HG03097 (cell line): ENCODE data around the gene CD81.
A peak's percentile ranks its signal among the peaks of the same experiment; 100 is the strongest.
"Not testable (repeated sequence)": the region's sequence is repeated elsewhere in the genome, so short reads cannot be mapped to it uniquely, and the experiment has no call there.

Source experiments
- ATAC-seq: cut with Tn5 transposase; IDR thresholded peaks from one replicate; pipeline ENCODE4 v1.9.1; 2021; ENCODE audit not compliant: unreplicated experiment, low FRiP score

Gene CD81, protein sequence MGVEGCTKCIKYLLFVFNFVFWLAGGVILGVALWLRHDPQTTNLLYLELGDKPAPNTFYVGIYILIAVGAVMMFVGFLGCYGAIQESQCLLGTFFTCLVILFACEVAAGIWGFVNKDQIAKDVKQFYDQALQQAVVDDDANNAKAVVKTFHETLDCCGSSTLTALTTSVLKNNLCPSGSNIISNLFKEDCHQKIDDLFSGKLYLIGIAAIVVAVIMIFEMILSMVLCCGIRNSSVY

DNA sequence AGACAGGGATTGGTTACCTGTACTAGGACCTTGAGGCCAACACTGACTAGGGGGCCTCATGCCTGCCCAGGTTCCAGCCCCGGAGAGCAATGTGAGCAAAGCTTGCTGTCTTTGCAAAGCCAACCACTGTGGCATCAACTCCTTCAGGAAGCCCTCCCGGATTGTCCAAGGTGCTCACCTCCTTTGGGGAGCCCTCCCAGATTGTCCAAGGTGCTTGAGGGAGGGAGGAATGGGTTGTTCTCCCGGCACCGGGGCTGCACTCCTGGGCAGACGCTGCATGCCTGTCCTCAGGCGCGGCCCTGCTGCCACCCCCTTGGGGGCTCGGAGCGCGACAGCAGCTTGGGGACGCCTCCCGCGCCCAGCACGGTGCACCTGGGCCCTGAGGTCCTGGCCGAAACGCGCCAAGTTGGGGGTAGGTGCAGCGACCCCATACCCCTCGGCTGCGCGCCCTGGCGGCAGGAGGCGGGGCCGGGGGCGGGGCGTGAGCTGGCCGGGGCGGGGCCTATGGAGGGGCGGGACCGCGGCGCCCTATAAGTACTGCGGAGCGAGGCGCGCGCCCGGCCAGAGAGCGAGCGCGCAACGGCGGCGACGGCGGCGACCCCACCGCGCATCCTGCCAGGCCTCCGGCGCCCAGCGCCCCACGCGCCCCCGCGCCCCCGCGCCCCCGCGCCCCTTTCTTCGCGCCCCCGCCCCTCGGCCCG, at the start of gene CD81:
TSS of gene CD81 (plus strand) at position 560 of the 701 bp plus-strand sequence. CDS start 240 bp downstream, outside the sequence.
- ATAC-seq, result peak; percentile 41

DNA sequence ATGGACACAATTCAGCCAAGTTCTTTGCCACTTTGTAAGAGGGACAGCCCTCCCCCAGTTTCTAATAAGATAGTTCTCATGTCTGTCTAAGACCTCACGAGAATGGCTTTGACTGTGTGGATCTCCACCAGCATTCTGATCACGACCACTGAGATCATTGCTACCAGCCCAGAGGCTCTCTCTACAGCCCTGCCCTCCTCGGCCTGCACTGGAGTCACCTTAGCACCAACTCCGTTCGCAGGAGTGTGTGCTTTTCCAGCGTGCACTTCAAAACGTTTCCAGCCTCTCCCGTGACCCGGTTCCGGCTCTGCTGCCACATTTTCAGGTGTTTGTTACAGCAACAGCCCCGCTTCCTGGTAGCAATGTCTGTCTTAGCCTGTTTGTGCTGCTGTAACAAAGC, 49.1 kb upstream of the CD81 start:
- ATAC-seq, result no peak

DNA sequence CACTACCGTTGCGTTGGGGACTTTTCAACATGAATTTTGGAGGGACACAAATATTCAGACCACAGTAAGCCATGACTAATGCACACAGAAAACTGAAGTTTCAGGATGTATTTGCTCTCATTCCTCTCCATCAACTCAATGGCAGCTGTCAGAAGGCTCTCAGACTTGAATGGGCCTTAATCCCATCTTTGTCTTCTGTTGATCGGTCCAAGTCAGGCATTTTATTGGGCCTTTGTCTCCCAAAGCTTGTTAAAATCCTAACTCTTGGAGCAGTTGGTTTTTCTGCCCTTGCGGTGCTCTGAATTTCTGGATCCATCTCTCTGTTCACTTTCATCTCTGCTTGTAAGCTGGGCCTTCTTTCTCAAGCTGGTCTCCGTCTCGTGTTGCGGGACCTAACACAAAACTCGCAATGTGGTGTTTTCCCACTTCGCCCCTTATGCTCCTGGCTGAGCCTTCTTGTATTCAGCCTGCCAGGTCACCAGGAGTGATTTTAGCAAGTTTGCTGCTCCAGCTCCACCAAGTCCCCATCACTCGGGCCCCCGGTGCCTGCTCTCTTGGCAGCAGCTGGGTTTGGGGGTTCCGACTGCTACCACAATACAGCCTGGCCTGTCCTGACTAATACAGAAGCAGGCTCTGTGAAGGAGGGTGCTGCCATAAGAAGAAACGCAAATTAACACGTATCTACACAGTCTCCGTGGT, 48.3 kb upstream of the CD81 start:
- ATAC-seq, result no peak

DNA sequence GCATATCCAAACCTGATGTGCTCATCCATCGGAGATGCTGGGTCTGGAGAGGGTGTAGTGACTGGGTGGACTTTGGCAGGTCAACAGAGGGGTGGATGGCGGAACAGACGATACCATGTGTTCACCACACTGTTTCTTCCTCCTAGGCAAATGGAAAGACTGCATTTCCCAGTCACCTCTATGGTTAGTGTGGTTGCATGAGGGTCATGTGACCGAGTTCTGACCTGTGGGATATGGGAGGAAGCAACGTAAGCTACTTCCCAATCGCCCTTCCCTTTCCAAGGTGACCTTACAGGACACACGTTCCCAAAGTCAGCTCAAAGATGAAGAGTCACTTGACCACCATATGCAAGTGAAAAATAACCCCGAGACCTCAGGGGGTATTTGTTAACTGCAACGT, 47.6 kb upstream of the CD81 start:
- no peak for ATAC-seq

DNA sequence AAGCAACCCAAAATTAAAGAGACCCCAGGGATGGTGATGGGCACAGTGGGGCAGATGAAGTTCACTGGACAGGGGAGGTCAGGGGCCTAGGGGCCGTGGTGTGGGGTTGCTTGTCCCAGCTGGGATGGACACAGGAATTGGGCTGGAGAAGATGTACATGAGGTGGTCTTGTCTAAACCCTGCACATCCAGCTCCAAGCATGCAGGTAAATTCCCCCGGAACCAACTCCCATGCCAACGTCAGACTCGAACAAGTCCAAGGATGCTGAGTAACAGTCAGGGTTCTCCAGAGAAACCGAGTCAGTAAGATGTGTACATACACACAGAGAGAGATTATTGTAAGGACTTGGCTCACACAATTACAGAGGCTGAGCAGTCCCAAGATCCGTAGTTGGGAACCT, 46.4 kb upstream of the CD81 start:
- ATAC-seq, result no peak

DNA sequence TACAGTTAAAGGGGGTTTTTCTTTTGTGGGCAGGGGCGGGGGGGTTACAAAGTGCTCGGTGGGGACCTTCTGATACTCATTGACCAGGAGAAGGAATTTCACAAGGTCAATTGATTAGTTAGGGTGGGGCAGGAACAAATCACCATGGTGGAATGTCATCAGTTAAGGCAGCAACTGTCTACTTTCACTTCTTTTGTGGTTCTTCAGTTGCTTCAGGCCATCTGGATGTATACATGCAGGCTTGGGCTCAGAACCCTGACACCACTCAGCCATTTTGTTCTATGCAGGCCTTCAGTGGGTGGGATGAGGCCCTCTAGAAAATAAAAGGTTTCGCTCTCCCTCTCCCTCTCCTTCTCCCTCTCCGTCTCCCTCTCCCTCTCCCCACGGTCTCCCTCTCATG, 45.7 kb upstream of the CD81 start:
- no peak for ATAC-seq

- not testable (repeated sequence) for ATAC-seq
Observed at GRCh38 chr11:2332569-2332968, 44.5 kb upstream of the CD81 start.

DNA sequence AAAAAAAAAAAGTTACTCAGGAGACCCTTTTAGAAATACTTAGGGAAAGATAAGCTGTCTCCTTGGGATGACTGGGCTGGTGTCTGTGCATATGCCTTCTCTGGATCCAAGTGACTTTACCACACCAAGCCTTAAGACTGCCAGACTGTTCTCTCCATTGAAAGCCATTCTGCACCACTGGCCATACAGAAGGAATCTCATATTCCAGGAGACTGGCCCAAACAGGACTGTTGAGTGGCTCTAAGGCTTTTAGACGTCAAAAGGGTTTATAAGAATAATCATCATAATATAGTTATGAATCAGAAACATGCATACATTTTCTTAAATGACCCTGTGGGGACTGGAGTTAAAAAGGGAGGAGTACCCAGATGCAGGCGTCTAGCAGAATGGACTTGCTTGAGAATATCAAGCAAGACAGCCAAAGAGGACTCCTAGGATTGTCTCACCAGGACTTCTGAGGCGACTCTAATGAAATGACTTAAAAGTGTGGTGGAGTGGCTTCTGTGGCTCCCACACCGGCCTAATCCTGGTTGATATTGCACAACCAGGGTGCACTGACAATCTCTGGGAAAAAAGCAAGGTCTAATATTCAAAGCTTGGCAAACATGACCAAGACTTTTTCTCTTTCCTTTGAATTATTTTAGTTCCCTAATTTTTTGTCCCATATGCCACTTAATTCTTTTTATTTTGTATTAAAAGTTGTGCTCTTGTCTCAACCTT, 43.5 kb upstream of the CD81 start:
- not testable (repeated sequence) for ATAC-seq

DNA sequence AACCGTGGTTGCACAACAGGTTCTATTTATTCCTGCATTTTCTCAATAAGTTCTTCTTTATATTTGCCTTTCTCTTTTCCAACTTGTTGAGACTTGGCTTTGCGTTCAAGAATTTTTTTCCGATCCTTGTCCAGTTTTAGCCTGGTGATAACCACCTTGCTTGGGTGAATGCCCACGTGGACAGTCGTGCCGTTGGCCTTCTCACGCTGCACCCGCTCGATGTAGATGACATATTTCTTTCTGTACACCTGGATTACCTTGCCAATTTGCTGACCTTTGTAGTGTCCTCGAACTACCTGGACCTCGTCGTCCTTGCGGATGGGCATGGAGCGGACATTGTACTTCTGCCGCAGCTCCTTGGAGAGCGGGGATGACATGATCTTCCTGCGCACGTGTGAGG, 41.8 kb upstream of the CD81 start:
- not testable (repeated sequence) for ATAC-seq

- ATAC-seq, result not testable (repeated sequence)
Observed at GRCh38 chr11:2338760-2339159, 38.4 kb upstream of the CD81 start.

DNA sequence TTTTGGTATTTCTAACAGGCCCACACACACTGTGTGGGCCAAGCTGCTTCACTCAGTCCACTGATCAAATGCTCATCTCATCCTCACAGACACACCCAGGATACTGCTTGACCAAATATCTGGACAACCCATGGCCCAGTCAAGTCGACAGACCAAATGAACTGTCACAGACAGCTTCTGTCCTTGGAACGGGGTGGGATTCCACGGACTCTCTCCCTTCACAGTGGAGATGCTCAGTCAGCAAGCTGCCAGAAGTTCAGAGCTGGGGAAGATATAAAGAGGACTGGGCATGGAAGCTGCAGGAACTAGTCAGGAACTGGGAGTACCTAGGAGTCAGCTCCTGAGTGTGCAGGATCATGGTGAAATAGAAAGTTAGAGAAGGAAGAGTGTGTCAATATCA, 34.6 kb upstream of the CD81 start:
- ATAC-seq, result no peak

- no peak for ATAC-seq
Observed at GRCh38 chr11:2342981-2343380, 34.1 kb upstream of the CD81 start.

DNA sequence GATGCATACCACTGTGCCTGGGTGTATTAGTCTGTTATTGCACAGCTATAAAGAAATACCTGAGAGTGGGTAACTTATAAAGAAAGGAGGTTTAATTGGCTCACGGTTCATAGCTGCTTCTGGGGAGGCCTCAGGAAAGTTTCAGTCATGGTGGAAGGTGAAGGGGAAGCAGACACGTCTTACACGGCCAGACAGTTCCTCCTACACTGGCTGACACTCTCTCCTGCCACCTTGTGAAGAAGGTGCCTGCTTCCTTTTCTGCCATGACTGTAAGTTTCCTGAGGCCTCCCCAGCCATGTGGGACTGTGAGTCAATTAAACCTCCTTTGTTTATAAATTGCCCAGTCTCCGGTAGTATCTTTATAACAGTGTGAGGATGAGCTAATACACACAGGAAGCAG, 33.6 kb upstream of the CD81 start:
- no peak for ATAC-seq

DNA sequence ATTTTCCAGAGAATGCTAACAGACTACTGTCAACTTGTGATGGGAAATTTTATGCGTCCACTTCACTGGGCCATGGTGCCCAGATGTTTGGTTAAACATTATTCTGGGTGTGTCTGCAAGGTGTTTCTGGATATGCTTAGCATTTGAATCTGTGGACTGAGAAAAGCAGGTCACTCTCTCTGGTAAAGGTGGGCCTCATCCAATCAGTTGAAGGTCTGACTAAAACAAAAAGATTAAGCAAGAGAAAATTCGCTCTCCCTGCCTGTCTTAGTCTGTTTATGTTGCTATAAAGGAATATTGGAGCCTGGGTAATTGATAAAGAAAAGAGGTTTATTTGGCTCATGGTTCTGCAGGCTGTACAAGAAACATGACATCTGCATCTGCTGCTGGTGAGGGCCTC, 32.1 kb upstream of the CD81 start:
- ATAC-seq, result no peak

DNA sequence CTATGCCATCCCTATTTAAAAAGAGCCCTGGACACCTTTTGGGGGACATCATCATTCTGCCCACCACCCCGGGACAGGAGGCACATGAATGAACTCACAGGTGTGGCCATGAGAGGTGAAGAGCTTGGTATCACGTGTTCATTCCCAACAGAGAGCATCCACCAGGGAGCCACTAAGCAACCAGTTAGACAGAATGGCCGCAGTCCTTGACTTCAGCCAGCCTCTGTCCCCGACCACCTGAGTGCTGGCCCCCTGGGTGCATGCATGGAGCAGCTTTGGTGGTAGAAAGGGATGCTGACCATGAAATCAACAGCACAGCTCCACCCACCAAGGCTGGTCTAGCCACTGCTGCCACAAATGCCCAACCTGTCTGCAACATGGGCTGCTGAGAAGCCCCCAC, 31.1 kb upstream of the CD81 start:
- ATAC-seq, result no peak

DNA sequence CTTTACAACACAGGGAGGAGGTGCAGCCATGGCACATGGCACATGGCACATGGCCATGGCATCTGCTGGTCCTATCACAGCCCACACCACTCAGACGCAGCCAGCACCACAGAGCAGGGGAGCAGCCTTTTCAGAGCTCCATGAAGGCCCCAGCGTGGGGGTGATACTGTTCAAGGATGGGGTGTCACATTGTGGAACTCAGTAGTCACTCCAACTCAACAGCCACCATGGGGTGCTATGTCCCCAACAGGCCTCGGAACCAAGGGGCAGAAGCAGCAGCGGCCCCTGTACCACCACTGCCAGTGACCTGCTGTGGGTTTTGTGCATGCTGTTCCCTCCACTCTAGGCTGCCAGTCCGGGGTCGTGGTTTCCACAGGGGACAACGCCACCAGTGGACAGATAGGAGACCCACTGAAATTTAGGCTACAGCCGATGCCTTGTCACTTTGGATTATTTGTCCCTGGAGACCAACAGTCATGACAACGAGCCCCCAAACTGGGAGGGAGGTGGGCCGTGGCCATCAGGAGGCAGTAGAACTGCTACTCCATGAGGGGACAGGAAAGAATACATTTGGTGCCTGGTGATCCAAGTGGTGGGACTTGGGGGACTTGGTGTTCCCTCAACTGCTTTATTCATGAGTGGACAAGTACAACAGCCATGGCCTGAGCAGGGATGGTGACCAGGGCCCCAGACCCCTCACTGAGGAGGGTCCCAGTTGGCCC, 30.4 kb upstream of the CD81 start:
- no peak for ATAC-seq

DNA sequence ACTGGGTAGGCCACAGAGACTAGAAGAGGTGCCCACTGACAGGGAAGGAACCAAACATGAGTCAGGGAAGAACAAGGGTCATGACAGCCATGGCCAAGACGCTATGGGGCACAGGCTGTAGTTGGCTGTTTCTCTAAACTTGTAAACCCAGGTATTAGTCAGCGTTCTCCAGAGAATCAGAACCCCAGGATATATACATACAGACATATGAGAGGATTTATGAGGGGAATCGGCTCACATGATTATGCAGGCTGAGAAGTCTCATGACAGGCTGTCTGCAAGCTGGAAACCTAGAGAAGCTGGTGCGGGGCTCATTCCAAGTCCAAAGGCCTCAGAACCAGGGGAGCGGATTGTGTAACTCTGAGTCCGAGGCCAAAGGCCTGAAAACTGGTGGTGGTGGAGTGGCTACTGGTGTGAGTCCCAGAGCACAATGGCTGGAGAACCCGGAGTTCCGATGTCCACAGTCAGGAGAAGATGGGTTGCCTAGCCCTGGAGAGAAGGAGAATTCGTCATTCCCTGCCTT, 29.7 kb upstream of the CD81 start:
- no peak for ATAC-seq

DNA sequence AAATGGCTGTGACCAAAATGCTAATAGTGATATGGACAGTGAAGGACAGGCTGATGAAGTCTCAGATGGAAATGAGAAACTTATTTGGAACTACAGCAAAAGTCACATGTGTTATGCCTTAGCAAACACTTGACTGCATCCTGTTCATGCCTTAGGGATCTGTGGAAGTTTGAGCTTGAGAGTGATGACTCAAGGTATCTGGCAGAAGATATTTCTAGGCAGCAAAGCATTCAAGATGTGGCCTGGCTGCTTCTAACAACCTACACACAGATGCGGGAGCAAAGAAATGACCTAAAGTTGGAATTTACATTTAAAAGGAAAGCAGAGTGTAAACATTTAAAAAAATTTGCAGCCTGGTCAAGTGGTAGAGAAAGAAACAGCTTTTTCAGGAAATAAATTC, 28.1 kb upstream of the CD81 start:
- ATAC-seq, result no peak

- ATAC-seq, result no peak
Observed at GRCh38 chr11:2351701-2352100, 25.4 kb upstream of the CD81 start.

DNA sequence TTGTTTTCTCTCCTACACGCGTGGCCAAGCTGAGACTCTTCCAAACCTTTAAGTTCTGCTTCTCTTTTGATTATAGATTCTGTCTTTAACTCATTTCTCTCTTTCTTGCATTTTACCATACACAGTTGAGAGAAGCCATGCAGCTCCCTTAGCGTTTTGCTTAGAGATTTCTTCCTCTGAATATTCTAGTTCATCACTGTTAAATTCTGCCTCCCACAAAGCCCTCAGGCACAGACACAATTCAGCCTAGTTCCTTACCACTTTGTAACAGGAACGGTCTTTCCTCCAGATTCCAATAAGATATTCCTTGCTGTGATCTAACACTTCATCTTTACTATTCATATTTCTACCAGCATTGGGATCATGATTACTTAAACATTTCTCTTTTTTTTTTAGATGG, 24.7 kb upstream of the CD81 start:
- no peak for ATAC-seq
